Naive thymus-derived CD4-positive, alpha-beta T cell (primary cell): Measurements from ENCODE around the gene UNC13A. TPM values are rescaled to one million over a fixed set of nuclear protein-coding genes. Genes with fewer than 3 reads are reported as not detected.

Experiments
- ATAC-seq: fragments of 150-1000 bp; cut with Tn5 transposase; 2 replicates; pipeline ENCODE4 v1.10.0; 2021; ENCODE audit warnings: mild to moderate bottlenecking, moderate library complexity
- CTCF ChIA-PET: fragments of 350-600 bp; sonication (Branson Sonifier 250); formaldehyde crosslinking; loops from one replicate; lab custom pipeline; 2021; ENCODE audit warnings: antibody characterized with exemption; lab: Charles Lee
- POLR2A ChIA-PET: fragments of 350-600 bp; sonication (Branson Sonifier 250); formaldehyde crosslinking; loops from one replicate; lab custom pipeline; 2021; ENCODE audit warnings: antibody characterized with exemption, inconsistent platforms; lab: Charles Lee
- DNase-seq, 9 donors: peaks; one replicate each; pipeline versions ENCODE4 v3.0.0 to v3.0.0-alpha.2; 2020 to 2022; ENCODE audit warnings: mixed read lengths in 1 of 9
- H3K27ac ChIP-seq: one replicate; pipeline ENCODE4 v1.7.0; 2013; ENCODE audit warnings: mild to moderate bottlenecking, low read depth, low read length, moderate library complexity
- H3K27me3 ChIP-seq, 2 donors: one replicate each; pipeline ENCODE4 v1.7.0; 2013; ENCODE audit warnings: low read length in 2 of 2, mild to moderate bottlenecking in 2 of 2, moderate library complexity in 2 of 2; ENCODE audit not compliant: control insufficient read depth in 2 of 2, insufficient read depth in 2 of 2
- H3K36me3 ChIP-seq, 3 experiments: 1 replicate in 2 of 3; 2 replicates in 1 of 3; pipeline ENCODE4 v1.7.0; 2013; ENCODE audit warnings: low read length in 3 of 3, mild to moderate bottlenecking in 3 of 3, moderate library complexity in 1 of 3; ENCODE audit not compliant: insufficient read depth in 3 of 3, control insufficient read depth in 2 of 3
- H3K4me1 ChIP-seq, 2 donors: one replicate each; pipeline ENCODE4 v1.7.0; 2013; ENCODE audit warnings: low read length in 2 of 2, mild to moderate bottlenecking in 2 of 2, moderate library complexity in 1 of 2; ENCODE audit not compliant: control insufficient read depth in 2 of 2, insufficient read depth in 2 of 2
- H3K4me3 ChIP-seq: 2 replicates; pipeline ENCODE4 v1.7.0; 2013; ENCODE audit warnings: mild to moderate bottlenecking, low read length
- H3K9me3 ChIP-seq, 3 experiments: 1 replicate in 2 of 3; 2 replicates in 1 of 3; pipeline ENCODE4 v1.7.0; 2013; ENCODE audit warnings: low read length in 3 of 3; ENCODE audit not compliant: control insufficient read depth in 2 of 3
- H3K27ac Mint-ChIP-seq, 9 donors: one replicate each; pipeline ENCODE4 v1.8.0; 2020 to 2022; ENCODE audit warnings: mixed read lengths in 9 of 9, mild to moderate bottlenecking in 8 of 9, moderate library complexity in 5 of 9, inconsistent platforms in 2 of 9
- H3K27me3 Mint-ChIP-seq, 5 donors: one replicate each; pipeline ENCODE4 v1.8.0; 2021 to 2022; ENCODE audit warnings: mixed read lengths in 5 of 5, mild to moderate bottlenecking in 1 of 5
- H3K36me3 Mint-ChIP-seq, 5 donors: one replicate each; pipeline ENCODE4 v1.8.0; 2020 to 2022; ENCODE audit warnings: mixed read lengths in 5 of 5, mild to moderate bottlenecking in 3 of 5, inconsistent platforms in 1 of 5
- H3K4me1 Mint-ChIP-seq, 7 donors: one replicate each; pipeline ENCODE4 v1.8.0; 2020 to 2022; ENCODE audit warnings: mixed read lengths in 7 of 7, mild to moderate bottlenecking in 3 of 7, inconsistent platforms in 1 of 7
- H3K4me3 Mint-ChIP-seq, 10 donors: one replicate each; pipeline ENCODE4 v1.8.0; 2020 to 2022; ENCODE audit warnings: mild to moderate bottlenecking in 10 of 10, mixed read lengths in 10 of 10, moderate library complexity in 6 of 10, inconsistent platforms in 2 of 10
- H3K9me3 Mint-ChIP-seq, 11 donors: one replicate each; pipeline ENCODE4 v1.8.0; 2020 to 2022; ENCODE audit warnings: mixed read lengths in 11 of 11, mild to moderate bottlenecking in 4 of 11, inconsistent platforms in 1 of 11, moderate library complexity in 1 of 11
- intact Hi-C, 2 donors: fragments of 100-400 bp; cut with micrococcal nuclease; formaldehyde crosslinking; loops; one replicate each; pipeline ENCODE4 v1.15.1; 2023
- polyA plus RNA-seq, 2 donors: library from polyadenylated mRNA; unstranded; fragments of 300-500 nt; fragmentation: Illumina TruSeq; gene quantifications; one replicate each; pipeline ENCODE4 v1.2.3, GENCODE V29; 2021
- total RNA-seq, 6 experiments: library from RNA in 5 of 6; stranded (reverse) in 5 of 6; gene quantifications; 1 replicate in 5 of 6; 2 replicates in 1 of 6; pipeline ENCODE4 v1.2.3 and lab custom pipeline; 2021 to 2026

Gene UNC13A
- total and polyA plus RNA-seq, 7 experiments from 2014 or later, result 0.02 to 0.30 (median 0.04) TPM; not detected in 1

DNA sequence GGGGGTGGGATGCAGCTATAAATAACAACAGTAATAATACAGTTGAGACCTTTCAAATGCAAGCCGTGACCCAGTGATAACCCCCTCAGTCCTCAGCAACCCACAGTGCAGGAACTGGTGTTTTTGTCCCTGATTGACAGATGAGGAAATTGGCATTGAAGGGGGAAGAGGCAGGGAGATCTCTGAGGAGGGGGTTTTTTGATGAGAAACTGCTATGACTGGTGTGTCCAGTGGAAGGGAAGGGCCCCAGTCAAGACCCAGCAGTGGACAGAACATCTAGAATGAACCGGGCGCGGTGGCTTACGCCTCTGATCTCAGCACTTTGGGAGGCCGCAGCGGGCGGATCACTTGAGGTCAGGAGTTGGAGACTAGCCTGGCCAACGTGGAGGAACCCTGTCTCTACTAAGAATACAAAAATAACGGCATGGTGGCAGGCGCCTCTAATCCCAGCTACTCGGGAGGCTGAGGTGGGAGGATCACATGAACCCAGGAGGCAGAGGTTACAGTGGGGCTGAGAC lies 33.0 kb upstream of the UNC13A start:
- peaks cover 19 to 24% of the 10 kb centered on the region in 2 donors for H3K4me1 ChIP-seq
- H3K4me3 ChIP-seq, result peak overlapping the region; percentile 10
- ChIA-PET POLR2A (interaction anchor here (1.0 to 1.8 kb wide), 3 partner anchors 19 to 129 kb away, joined by 3 to 6 read pairs (median 3); no protein-coding TSS in a partner anchor), CTCF (interaction anchor here (0.9 to 1.2 kb wide), 3 partner anchors 16 to 30 kb away, joined by 3 to 4 read pairs (median 4); partner anchors contain the start of gene FCHO1)
- Mint-ChIP-seq H3K36me3 (peaks cover 0 to 11% (median 4%) of the 10 kb centered on the region in 5 donors), H3K4me1 (peaks cover 37 to 47% (median 41%) of the 10 kb centered on the region in 7 donors), H3K27me3 (peaks cover 0 to 2% (median 0%) of the 10 kb centered on the region in 5 donors), H3K9me3 (no peaks in the 10 kb centered on the region), H3K4me3 (peak overlapping the region; percentile 84 to 93 (median 88)), H3K27ac (peak overlapping the region in 6 of 9 donors; percentile 12 to 96 (median 56))
- intact Hi-C loops, result no loop called here
- no peak for DNase-seq
- peaks cover 0 to 35% (median 11%) of the 10 kb centered on the region in 3 experiments for H3K36me3 ChIP-seq
- ATAC-seq, result no peak
- H3K9me3 ChIP-seq, result no peaks in the 10 kb centered on the region
- H3K27ac ChIP-seq, result peak overlapping the region; percentile 33
- no peaks in the 10 kb centered on the region for H3K27me3 ChIP-seq

DNA sequence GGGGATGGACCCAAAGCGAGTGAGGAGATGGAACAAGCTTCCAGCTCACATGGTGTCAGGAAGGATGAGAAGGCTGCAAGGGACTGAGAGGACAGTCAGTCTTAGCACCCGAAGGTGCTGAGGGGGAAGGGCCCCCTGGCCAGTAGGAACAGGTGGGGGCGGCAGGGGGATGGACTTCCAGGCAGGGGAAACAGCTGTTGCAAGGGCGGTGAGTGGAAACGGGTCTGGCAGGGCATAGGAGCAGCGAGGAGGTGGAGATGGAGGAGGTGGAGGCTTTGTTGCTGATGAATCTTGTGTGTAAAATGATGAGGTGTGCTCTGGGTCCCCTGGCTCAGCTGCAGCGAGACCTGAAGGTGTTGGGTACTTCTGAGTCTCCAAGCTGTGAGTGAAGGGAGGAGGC lies 32.3 kb upstream of the UNC13A start:
- CTCF ChIA-PET, result interaction anchor here (0.5 to 1.2 kb wide), 4 partner anchors 16 to 1679 kb away, joined by 3 to 4 read pairs (median 4); partner anchors contain the start of gene FCHO1
- POLR2A ChIA-PET, result interaction anchor here (1.2 to 2.2 kb wide), 6 partner anchors 28 to 139 kb away, joined by 3 to 13 read pairs (median 6); partner anchors contain the start of genes FCHO1, JAK3 and RPL18A
- Mint-ChIP-seq H3K36me3 (peaks cover 0 to 10% (median 3%) of the 10 kb centered on the region in 5 donors), H3K4me1 (peaks cover 36 to 47% (median 39%) of the 10 kb centered on the region in 7 donors), H3K9me3 (no peaks in the 10 kb centered on the region), H3K4me3 (peak overlapping the region; percentile 84 to 93 (median 88)), H3K27me3 (peaks cover 0 to 2% (median 0%) of the 10 kb centered on the region in 5 donors), H3K27ac (peak overlapping the region; percentile 54 to 96 (median 79))
- no peak for DNase-seq
- H3K27ac ChIP-seq, result peak overlapping the region; percentile 76
- H3K9me3 ChIP-seq, result no peaks in the 10 kb centered on the region
- H3K4me1 ChIP-seq, result peaks cover 19 to 24% of the 10 kb centered on the region in 2 donors
- intact Hi-C loops, result no loop called here
- no peak for ATAC-seq
- H3K27me3 ChIP-seq, result no peaks in the 10 kb centered on the region
- H3K4me3 ChIP-seq, result peak overlapping the region; percentile 71
- H3K36me3 ChIP-seq, result peaks cover 0 to 28% (median 9%) of the 10 kb centered on the region in 3 experiments

DNA sequence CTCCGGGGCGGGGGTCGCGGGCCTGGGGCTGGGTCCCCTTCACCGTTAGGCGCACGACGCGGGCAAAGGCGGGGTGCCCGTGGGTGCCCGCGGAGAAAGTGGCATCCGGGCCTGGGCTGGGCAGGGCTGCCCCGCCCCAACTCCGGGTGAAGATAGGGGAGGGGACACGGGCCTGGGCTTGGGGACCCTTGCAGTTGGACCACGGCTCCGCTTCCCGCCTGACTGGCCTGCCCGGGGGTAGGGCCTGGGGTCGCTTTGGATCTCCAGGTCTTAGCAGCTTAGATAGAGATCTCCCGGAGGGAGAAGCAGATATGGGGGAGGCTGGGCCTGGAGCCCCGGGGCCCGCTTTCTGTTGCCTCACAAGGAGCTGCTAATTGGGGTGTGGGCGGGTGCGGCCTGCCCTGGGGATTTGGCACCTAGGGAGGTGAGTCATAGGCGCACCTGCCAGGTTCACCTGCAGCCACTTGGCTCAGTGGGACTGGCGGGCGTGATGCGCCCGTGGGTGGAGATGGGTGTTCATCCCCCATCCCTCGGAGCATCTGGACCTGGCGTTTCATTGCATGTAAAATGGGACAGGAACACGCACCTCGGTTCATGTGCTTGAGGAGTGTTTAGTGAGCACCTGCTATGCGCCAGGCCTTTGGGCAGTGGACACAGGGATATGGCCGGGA lies 31.7 kb upstream of the UNC13A start:
- Histone ChIP-seq H3K4me1 (peaks cover 19 to 24% of the 10 kb centered on the region in 2 donors), H3K27me3 (no peaks in the 10 kb centered on the region), H3K9me3 (no peaks in the 10 kb centered on the region), H3K4me3 (peak overlapping the region; percentile 71), H3K36me3 (peaks cover 0 to 22% (median 4%) of the 10 kb centered on the region in 3 experiments), H3K27ac (peak overlapping the region; percentile 76)
- Mint-ChIP-seq H3K4me3 (peak overlapping the region; percentile 84 to 93 (median 88)), H3K27ac (peak overlapping the region; percentile 54 to 96 (median 79)), H3K9me3 (no peaks in the 10 kb centered on the region), H3K36me3 (peaks cover 0 to 7% (median 0%) of the 10 kb centered on the region in 5 donors), H3K27me3 (peaks cover 0 to 2% (median 0%) of the 10 kb centered on the region in 5 donors), H3K4me1 (peaks cover 33 to 43% (median 39%) of the 10 kb centered on the region in 7 donors)
- intact Hi-C loops, result loop anchor here (1.0 to 5.0 kb wide), 6 partner anchors 27 to 165 kb away; partner anchors contain the start of genes FCHO1 (in 2 of the 2), COLGALT1 (in 1 of the 2), RPL18A (in 1 of the 2) and UNC13A (in 1 of the 2)
- peak; percentile 46 for ATAC-seq
- ChIA-PET POLR2A (interaction anchor here (0.7 to 2.2 kb wide), 12 partner anchors 9 to 140 kb away, joined by 3 to 13 read pairs (median 6); partner anchors contain the start of genes FCHO1, JAK3 and RPL18A), CTCF (interaction anchor here (0.5 to 1.1 kb wide), 4 partner anchors 16 to 1678 kb away, joined by 3 read pairs; partner anchors contain the start of gene FCHO1)
- peak in 3 of 9 donors; percentile 11 to 45 (median 39) for DNase-seq

DNA sequence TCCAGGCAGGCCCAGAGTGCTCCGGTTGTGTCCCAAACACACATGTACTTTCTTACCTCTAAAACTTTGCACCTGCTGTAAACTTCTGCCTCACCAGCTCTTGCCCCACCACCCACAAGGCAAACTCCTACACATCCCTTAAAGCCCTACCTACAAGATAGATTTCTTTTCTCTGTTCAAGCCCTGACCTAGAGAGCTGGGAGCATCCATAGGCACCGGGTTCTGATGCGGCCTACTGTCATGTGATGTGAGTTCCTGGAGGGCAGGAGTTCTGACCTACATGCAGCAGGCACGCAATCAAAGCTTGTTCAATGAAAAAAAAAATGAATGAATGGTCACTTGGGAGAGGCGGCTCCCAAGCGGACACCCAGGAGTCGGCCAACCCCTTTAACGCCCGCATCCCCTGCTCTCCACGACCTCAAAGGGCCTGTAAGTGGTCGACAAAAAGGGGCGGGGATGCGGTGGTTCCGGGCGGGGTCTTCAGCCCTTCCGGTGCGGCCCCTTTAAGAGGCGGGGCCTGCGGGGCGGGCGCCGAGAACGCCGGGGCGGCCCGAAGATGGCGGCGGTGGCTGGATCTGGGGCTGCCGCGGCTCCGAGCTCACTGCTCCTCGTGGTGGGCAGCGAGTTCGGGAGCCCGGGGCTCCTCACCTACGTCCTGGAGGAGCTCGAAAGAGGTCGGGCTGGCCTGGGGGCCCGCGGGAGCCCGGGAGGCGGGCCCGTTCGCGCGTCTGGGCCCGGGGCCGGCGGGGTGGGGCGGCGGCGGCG lies 31.0 kb upstream of the UNC13A start, which contains the start of gene MAP1S:
TSS of gene MAP1S (plus strand) at position 534 of the 765 bp plus-strand sequence. CDS start at position 557, 23 bp downstream.
- peak within 1 kb of the TSS; percentile 76 for H3K27ac ChIP-seq
- H3K4me1 ChIP-seq, result peaks cover 19 to 24% of the 10 kb centered on the region in 2 donors
- peak within 1 kb of the TSS; percentile 85 to 93 (median 90) for H3K4me3 Mint-ChIP-seq
- H3K9me3 Mint-ChIP-seq, result no peaks in the 10 kb centered on the region
- no peaks in the 10 kb centered on the region for H3K27me3 ChIP-seq
- peak within 1 kb of the TSS; percentile 71 for H3K4me3 ChIP-seq
- ChIA-PET CTCF (interaction anchor here (0.5 to 0.8 kb wide), 2 partner anchors 15 to 66 kb away, joined by 3 read pairs; no protein-coding TSS in a partner anchor), POLR2A (interaction anchor here (0.7 to 2.2 kb wide), 14 partner anchors 9 to 140 kb away, joined by 3 to 13 read pairs (median 5); partner anchors contain the start of genes FCHO1, JAK3 and RPL18A)
- intact Hi-C loops, result loop anchor here (1.0 to 5.0 kb wide), 6 partner anchors 28 to 164 kb away; partner anchors contain the start of genes FCHO1 (in 2 of the 2), COLGALT1 (in 1 of the 2), RPL18A (in 1 of the 2) and UNC13A (in 1 of the 2)
- peak; percentile 26 to 82 (median 51) for DNase-seq
- H3K27me3 Mint-ChIP-seq, result peaks cover 0 to 2% (median 0%) of the 10 kb centered on the region in 5 donors
- H3K27ac Mint-ChIP-seq, result peak within 1 kb of the TSS; percentile 75 to 96 (median 88)
- no peaks in the 10 kb centered on the region for H3K9me3 ChIP-seq
- H3K36me3 Mint-ChIP-seq, result peaks cover 0 to 7% (median 0%) of the 10 kb centered on the region in 5 donors
- peaks cover 0 to 15% (median 4%) of the 10 kb centered on the region in 3 experiments for H3K36me3 ChIP-seq
- peak; percentile 85 for ATAC-seq
- H3K4me1 Mint-ChIP-seq, result peaks cover 33 to 39% (median 36%) of the 10 kb centered on the region in 7 donors

DNA sequence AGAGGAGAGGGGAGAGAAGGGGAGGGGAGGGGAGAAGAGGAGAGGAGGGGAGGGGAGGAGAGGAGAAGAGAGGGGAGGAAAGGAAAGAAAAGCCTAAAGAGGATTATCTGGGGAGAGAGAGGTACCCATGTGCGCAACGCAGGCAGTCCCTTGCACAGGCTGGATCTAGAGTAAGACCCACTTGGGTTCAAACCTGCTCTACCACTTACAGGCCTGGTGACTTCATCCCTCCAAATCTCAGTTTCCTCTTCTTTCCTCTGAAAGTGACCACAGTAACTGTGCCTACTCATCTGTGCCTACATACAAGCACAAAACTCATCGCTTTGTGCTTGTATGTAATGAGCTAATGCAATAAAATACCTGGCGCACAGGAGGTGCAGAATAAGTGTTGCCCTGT lies 30.4 kb upstream of the UNC13A start:
- no peak for ATAC-seq
- POLR2A ChIA-PET, result interaction anchor here (0.8 to 2.2 kb wide), 9 partner anchors 8 to 136 kb away, joined by 3 to 13 read pairs (median 5); no protein-coding TSS in a partner anchor

More for the DNA sequence above, 30.4 kb upstream of the UNC13A start:
- Mint-ChIP-seq H3K27ac (peak overlapping the region; percentile 70 to 91 (median 79)), H3K9me3 (no peaks in the 10 kb centered on the region), H3K4me1 (peaks cover 33 to 38% (median 36%) of the 10 kb centered on the region in 7 donors), H3K36me3 (peaks cover 0 to 7% (median 0%) of the 10 kb centered on the region in 5 donors), H3K4me3 (peak overlapping the region; percentile 83 to 93 (median 90)), H3K27me3 (peaks cover 0 to 2% (median 0%) of the 10 kb centered on the region in 5 donors)
- no peak for DNase-seq
- Histone ChIP-seq H3K4me3 (peak overlapping the region; percentile 51), H3K27ac (no peak overlapping the region), H3K9me3 (no peaks in the 10 kb centered on the region), H3K36me3 (peaks cover 0 to 10% (median 4%) of the 10 kb centered on the region in 3 experiments), H3K27me3 (no peaks in the 10 kb centered on the region), H3K4me1 (peaks cover 19 to 24% of the 10 kb centered on the region in 2 donors)
- intact Hi-C loops, result loop anchor here in 1 of 2 donors (5.0 kb wide), 1 partner anchor 139 kb away; the partner anchor contains the start of gene RPL18A
- CTCF ChIA-PET, result no interaction called here
